Left renal cortex interstitium (tissue), 4 donors: Measurements from ENCODE around the gene KCNK3. TPM values are rescaled to one million over a fixed set of nuclear protein-coding genes. Genes with fewer than 3 reads are reported as not detected.

Source experiments
- DNase-seq, 4 donors: peaks; one replicate each; pipeline ENCODE4 v3.0.0-alpha.2; 2013; ENCODE audit warnings: low read depth in 4 of 4, low spot score in 2 of 4, missing footprints in 1 of 4
- polyA plus RNA-seq, 4 donors: library from polyadenylated mRNA; unstranded; fragments of 120-200 nt; gene quantifications; one replicate each; pipeline ENCODE4 v1.2.1, GENCODE V29; 2013; ENCODE audit not compliant: insufficient read length in 4 of 4

The KCNK3 gene
- polyA plus RNA-seq, 4 donors = 1.1 to 3.6 (median 2.0) TPM

- peak in 3 of 4 donors; percentile 59 to 72 (median 71) for DNase-seq
These were observed 6.3 kb upstream of the KCNK3 start for GRCh38 chr2:26685989-26686839.

GRCh38 chr2:26687328-26687727 is 5.2 kb upstream of the KCNK3 start:
- no peak for DNase-seq

- no peak for DNase-seq
These were observed 4.7 kb upstream of the KCNK3 start for GRCh38 chr2:26687801-26688200.

- DNase-seq = no peak
These were observed 1.4 kb upstream of the KCNK3 start for GRCh38 chr2:26691161-26691560.

GRCh38 chr2:26691881-26692278 is 642 bp upstream of the KCNK3 start:
- DNase-seq = no peak

- peak in 1 of 4 donors; percentile 24 for DNase-seq
These were observed 651 bp downstream of the KCNK3 start for GRCh38 chr2:26692897-26693849.

GRCh38 chr2:26694001-26694400 is 1.5 kb downstream of the KCNK3 start:
- no peak for DNase-seq

GRCh38 chr2:26696351-26696816 is 3.9 kb downstream of the KCNK3 start:
- DNase-seq = no peak

- DNase-seq = no peak
These were observed 4.9 kb downstream of the KCNK3 start for GRCh38 chr2:26697425-26697824.

- no peak for DNase-seq
These were observed 6.8 kb downstream of the KCNK3 start for GRCh38 chr2:26699295-26699694.

GRCh38 chr2:26700078-26700477 is 7.6 kb downstream of the KCNK3 start:
- DNase-seq = no peak

GRCh38 chr2:26701596-26701995 is 9.1 kb downstream of the KCNK3 start:
- no peak for DNase-seq

- DNase-seq = no peak
These were observed 9.5 kb downstream of the KCNK3 start for GRCh38 chr2:26702025-26702424.

- DNase-seq = no peak
These were observed 12.0 kb downstream of the KCNK3 start for GRCh38 chr2:26704441-26704977.

- no peak for DNase-seq
These were observed 12.6 kb downstream of the KCNK3 start for GRCh38 chr2:26705126-26705525.

- no peak for DNase-seq
These were observed 13.6 kb downstream of the KCNK3 start for GRCh38 chr2:26706093-26706492.

- no peak for DNase-seq
These were observed 14.3 kb downstream of the KCNK3 start for GRCh38 chr2:26706616-26707473.

- DNase-seq = no peak
These were observed 15.2 kb downstream of the KCNK3 start for GRCh38 chr2:26707747-26708146.

GRCh38 chr2:26708457-26708856 is 15.9 kb downstream of the KCNK3 start:
- no peak for DNase-seq
